ENCODE measurements around the gene TAB2.

TAB2 gene

DNA sequence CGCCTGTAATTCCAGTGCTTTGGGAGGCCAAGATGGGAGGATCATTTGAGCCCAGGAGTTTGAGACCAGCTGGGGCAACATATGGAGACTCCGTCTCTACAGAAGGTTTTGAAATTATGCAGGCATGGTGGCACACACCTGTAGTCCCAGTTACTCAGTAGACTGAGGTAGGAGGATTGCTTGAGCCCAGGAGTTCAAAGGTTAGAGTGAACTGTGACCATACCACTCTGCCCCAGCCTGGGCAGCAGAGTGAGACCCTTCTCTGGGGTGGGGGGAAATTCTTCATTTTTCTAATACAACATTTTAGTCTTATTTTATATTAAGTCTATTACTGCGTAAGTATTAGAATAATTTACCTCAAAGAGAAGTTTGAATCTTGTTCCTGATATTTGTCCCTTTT lies 62.5 kb downstream of the TAB2 start:
- TF ChIP-seq, protein P1, sequence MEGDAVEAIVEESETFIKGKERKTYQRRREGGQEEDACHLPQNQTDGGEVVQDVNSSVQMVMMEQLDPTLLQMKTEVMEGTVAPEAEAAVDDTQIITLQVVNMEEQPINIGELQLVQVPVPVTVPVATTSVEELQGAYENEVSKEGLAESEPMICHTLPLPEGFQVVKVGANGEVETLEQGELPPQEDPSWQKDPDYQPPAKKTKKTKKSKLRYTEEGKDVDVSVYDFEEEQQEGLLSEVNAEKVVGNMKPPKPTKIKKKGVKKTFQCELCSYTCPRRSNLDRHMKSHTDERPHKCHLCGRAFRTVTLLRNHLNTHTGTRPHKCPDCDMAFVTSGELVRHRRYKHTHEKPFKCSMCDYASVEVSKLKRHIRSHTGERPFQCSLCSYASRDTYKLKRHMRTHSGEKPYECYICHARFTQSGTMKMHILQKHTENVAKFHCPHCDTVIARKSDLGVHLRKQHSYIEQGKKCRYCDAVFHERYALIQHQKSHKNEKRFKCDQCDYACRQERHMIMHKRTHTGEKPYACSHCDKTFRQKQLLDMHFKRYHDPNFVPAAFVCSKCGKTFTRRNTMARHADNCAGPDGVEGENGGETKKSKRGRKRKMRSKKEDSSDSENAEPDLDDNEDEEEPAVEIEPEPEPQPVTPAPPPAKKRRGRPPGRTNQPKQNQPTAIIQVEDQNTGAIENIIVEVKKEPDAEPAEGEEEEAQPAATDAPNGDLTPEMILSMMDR (IDR thresholded peaks at IDR 0.05; ENCODE audit: borderline replicate concordance, control extremely low read depth, extremely low read depth, insufficient read depth, missing control alignments), result no peak
- in situ Hi-C loops (cut with MboI; ENCODE audit: low sequenced_read_pairs, unreplicated experiment), result no loop called here
- DNase-seq (ENCODE audit: low spot score), result no peak

DNA sequence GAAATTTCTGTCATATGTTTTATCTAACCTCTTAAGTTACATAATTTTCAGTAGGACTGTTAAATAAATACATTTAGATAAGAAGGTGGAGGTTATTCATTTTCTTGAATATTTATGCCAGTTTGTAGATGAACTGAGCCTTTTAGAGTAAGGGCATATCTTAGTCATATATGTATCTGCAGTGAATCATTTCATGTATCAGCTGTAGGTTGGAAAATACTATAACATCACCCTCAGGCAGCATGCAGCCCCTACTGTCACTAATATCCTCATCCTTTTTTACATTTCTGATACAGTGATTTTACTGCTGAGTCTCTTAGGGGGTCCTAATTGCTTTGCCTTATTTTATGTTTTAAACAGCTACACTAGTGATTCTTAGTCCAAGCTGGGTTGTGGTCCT lies 63.0 kb downstream of the TAB2 start:
- in situ Hi-C loops (cut with MboI; ENCODE audit: low sequenced_read_pairs, unreplicated experiment), result no loop called here
- TF ChIP-seq, protein P1 (IDR thresholded peaks at IDR 0.05; ENCODE audit: borderline replicate concordance, control extremely low read depth, extremely low read depth, insufficient read depth, missing control alignments), result no peak
- DNase-seq (ENCODE audit: low spot score), result no peak

DNA sequence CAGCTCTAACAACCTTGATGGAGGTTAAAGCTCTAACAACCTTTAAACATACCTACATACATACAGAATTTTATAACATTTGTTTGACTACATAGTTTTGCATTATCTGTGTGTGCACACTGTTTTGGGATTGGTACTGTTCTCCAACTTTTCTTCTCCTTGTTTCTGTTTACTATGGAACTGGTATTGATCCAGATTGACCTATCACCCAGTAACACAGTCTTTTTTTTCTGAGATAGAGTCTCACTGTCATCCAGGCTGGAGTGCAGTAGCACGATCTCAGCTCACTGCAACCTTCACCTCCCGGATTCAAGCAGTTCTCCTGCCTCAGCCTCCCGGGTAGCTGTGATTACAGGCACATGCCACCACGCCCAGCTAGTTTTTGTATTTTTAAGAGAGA lies 65.9 kb downstream of the TAB2 start:
- TF ChIP-seq, protein P1 (IDR thresholded peaks at IDR 0.05; ENCODE audit: borderline replicate concordance, control extremely low read depth, extremely low read depth, insufficient read depth, missing control alignments), result no peak
- in situ Hi-C loops (cut with MboI; ENCODE audit: low sequenced_read_pairs, unreplicated experiment), result no loop called here
- no peak for DNase-seq (ENCODE audit: low spot score)

DNA sequence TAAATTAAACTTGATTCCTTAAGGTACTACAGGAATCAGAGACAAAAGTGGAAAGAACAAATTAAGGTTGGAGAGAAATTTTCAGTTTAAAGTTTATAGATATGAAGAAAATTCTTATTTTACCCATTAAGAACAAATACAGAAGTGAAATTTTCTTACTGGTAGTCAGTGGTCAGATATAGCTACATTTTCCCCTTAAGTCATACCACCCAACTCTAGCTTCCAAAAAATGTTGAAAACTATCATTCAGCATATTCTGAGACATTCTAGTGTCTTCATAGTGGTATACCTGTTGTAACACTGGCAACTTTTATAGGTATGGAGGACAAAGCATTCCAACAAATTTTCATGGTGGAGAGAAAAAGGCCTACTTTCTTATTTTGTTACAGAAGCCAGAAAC lies 67.0 kb downstream of the TAB2 start:
- in situ Hi-C loops (cut with MboI; ENCODE audit: low sequenced_read_pairs, unreplicated experiment), result no loop called here
- TF ChIP-seq, protein P1 (IDR thresholded peaks at IDR 0.05; ENCODE audit: borderline replicate concordance, control extremely low read depth, extremely low read depth, insufficient read depth, missing control alignments), result no peak
- no peak for DNase-seq (ENCODE audit: low spot score)

DNA sequence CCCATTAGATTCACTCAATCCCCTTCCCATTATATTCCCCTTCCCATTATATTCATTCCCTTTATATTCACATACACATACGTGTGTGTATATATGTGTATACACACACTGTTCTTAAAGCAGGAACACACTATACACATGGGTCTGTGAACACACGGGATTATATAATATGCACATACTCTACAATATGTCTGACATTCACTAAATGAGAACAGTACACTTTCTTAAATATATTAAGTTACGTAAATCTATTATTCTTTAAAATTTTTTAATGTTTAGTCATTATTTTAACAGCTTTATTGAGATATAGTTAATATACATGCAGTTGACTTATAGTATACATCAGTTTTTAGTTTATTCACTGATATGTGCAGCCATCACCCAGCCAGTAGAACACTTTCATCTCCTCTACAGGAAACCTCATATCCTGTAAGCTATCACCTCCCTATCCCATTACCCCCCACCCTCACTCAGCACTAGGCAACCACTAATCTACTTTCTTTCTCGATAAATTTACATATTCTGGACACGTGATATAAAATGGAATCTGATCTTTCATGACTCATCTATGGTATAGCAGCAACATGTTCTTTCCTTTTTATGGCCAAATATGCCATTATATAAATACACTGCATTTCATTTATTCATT lies 68.6 kb downstream of the TAB2 start:
- no peak for DNase-seq (ENCODE audit: low spot score)
- in situ Hi-C loops (cut with MboI; ENCODE audit: low sequenced_read_pairs, unreplicated experiment), result no loop called here
- TF ChIP-seq, protein P1 (IDR thresholded peaks at IDR 0.05; ENCODE audit: borderline replicate concordance, control extremely low read depth, extremely low read depth, insufficient read depth, missing control alignments), result no peak

DNA sequence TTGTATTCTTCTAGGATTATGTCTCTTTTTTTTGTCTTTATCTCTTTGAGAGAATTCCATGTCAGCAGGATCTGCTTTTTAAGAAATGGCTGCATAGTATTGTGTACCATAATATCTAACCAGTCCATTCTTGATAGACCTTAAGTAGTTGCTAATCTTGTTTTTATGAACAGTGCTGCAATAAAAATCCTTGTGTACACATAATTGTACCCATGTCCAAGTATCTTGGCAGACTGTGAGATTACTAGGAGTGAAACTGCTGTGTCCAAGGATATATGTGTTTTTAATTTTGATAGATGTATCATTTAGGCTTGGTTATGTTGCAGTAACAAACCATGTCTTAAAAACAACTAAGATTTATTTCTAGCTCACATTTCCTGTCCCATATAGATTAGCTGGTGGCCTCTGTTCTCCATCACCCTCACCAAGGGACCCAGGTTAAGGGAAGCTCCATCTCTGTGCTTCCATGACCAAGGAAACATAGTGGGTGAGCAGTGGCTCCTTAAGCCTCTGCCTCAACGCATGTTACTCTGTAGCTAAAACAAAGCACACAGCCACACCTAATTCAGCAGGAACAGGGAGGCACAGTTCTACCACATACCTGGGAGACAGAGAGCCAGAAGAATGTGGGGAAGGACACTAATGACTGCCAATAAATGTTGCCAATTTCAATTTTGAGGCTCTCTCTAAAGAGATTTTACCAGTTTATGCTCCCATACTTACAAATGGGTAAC lies 70.4 kb downstream of the TAB2 start:
- in situ Hi-C loops (cut with MboI; ENCODE audit: low sequenced_read_pairs, unreplicated experiment), result no loop called here
- TF ChIP-seq, protein P1 (IDR thresholded peaks at IDR 0.05; ENCODE audit: borderline replicate concordance, control extremely low read depth, extremely low read depth, insufficient read depth, missing control alignments), result no peak
- DNase-seq (ENCODE audit: low spot score), result no peak

All from GM13976 (cell line).